ENCODE data around the gene MAP4. TPM values are rescaled to one million over a fixed set of nuclear protein-coding genes. Genes with fewer than 3 reads are reported as not detected.

MAP4 gene
- total RNA-seq, 1 donor from 2014 or later = 54.6 TPM

DNA sequence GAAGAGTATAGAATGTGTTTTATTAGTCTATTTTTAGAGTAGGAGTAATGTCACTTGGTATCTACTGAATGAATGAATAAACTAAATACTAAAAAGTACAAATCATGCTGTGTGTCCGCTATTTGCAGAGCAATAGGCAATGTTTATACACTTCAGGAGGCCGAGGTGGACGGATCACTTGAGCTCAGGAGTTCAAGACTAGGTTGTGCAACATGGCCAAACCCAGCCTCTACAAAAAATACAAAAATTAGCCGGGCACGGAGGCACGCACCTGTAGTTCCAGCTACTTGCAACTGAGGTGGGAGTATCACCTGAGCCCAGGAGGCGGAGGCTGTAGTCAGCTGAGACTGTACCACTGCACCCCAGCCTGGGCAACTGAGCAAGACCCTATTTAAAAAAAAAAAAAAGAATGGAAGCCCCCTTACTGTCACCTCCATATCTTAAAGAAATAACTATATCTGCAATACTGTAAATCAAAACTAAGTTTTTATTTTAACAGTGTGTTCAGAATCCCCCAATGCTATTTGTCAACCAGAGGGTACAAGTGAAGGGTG is 114.9 kb downstream of the MAP4 start:
- no peak overlapping the region for H3K4me3 ChIP-seq
- H3K4me1 ChIP-seq = no peaks in the 10 kb centered on the region
- TF ChIP-seq EZH2phosphoT487 (IDR thresholded peaks at IDR 0.05) (no peak), EZH2 (IDR thresholded peaks at IDR 0.05) (no peak), CTCF (IDR thresholded peaks at IDR 0.05) (no peak)
- no peaks in the 10 kb centered on the region for H3K36me3 ChIP-seq
- peaks cover 5% of the 10 kb centered on the region for H3F3A ChIP-seq (ENCODE audit: low read depth)
- no peak overlapping the region for H2AFZ ChIP-seq (replicated peaks)
- Mint-ChIP-seq H3K36me3 (peaks cover 18% of the 10 kb centered on the region), H3K9me3 (no peaks in the 10 kb centered on the region), H3K27me3 (ENCODE audit: insufficient read depth, low read depth) (no peaks in the 10 kb centered on the region), H3K4me1 (peaks cover 23% of the 10 kb centered on the region), H3K27ac (no peak overlapping the region), H3K4me3 (no peak overlapping the region)
- H3K9me3 ChIP-seq (ENCODE audit: low read depth) = no peaks in the 10 kb centered on the region
- H3K27me3 ChIP-seq = no peaks in the 10 kb centered on the region
- no peak for DNase-seq (ENCODE audit: low spot score)
- H4K20me1 ChIP-seq (ENCODE audit: low read depth) = no peaks in the 10 kb centered on the region
- H3K4me2 ChIP-seq = no peak overlapping the region
- H3K9ac ChIP-seq = no peak overlapping the region
- peak overlapping the region; percentile 46 for H3K27ac ChIP-seq
- no peaks in the 10 kb centered on the region for H3K79me2 ChIP-seq (ENCODE audit: low read depth)

GRCh38 chr3:47899495-47900108 is 116.6 kb downstream of the MAP4 start:
- TF ChIP-seq EZH2phosphoT487 (IDR thresholded peaks at IDR 0.05) = no peak
- TF ChIP-seq CTCF (IDR thresholded peaks at IDR 0.05) = no peak
- TF ChIP-seq EZH2 (IDR thresholded peaks at IDR 0.05) = no peak
- peak overlapping the region; percentile 35 for H3K27ac Mint-ChIP-seq
- Histone ChIP-seq H4K20me1 (ENCODE audit: low read depth) (no peaks in the 10 kb centered on the region), H3K27ac (no peak overlapping the region), H3K4me2 (no peak overlapping the region), H3K27me3 (no peaks in the 10 kb centered on the region), H3K4me1 (no peaks in the 10 kb centered on the region), H3K4me3 (no peak overlapping the region), H3K9ac (no peak overlapping the region), H3F3A (ENCODE audit: low read depth) (peaks cover 5% of the 10 kb centered on the region), H3K36me3 (no peaks in the 10 kb centered on the region), H2AFZ (replicated peaks) (no peak overlapping the region), H3K79me2 (ENCODE audit: low read depth) (no peaks in the 10 kb centered on the region), H3K9me3 (ENCODE audit: low read depth) (no peaks in the 10 kb centered on the region)
- H3K4me3 Mint-ChIP-seq = no peak overlapping the region
- H3K9me3 Mint-ChIP-seq = no peaks in the 10 kb centered on the region
- peaks cover 3% of the 10 kb centered on the region for H3K27me3 Mint-ChIP-seq (ENCODE audit: insufficient read depth, low read depth)
- no peak for DNase-seq (ENCODE audit: low spot score)
- H3K36me3 Mint-ChIP-seq = peaks cover 19% of the 10 kb centered on the region
- peaks cover 23% of the 10 kb centered on the region for H3K4me1 Mint-ChIP-seq

DNA sequence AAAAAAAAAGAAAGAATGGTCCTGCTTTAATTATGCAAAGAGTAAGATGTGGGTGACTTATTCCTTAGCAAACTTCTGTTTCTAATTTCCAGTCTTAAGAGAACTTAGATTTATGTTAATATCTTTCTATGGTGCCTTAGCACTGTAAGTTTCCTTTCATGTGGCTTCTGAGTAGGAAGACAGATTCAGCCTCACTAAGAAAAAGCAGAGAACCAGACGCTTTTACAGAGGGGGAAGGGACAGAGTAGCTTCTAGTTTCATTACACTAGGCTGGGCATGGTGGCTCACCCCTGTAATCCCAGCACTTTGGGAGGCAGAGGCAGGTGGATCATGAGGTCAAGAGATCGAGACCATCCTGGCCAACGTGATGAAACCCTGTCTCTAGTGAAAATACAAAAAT is 118.3 kb downstream of the MAP4 start:
- peaks cover 15% of the 10 kb centered on the region for H3F3A ChIP-seq (ENCODE audit: low read depth)
- Mint-ChIP-seq H3K36me3 (peaks cover 19% of the 10 kb centered on the region), H3K27me3 (ENCODE audit: insufficient read depth, low read depth) (peaks cover 3% of the 10 kb centered on the region), H3K9me3 (no peaks in the 10 kb centered on the region), H3K27ac (no peak overlapping the region), H3K4me3 (no peak overlapping the region), H3K4me1 (peaks cover 30% of the 10 kb centered on the region)
- H4K20me1 ChIP-seq (ENCODE audit: low read depth) = no peaks in the 10 kb centered on the region
- no peaks in the 10 kb centered on the region for H3K36me3 ChIP-seq
- no peak overlapping the region for H3K9ac ChIP-seq
- H3K9me3 ChIP-seq (ENCODE audit: low read depth) = no peaks in the 10 kb centered on the region
- no peak overlapping the region for H2AFZ ChIP-seq (replicated peaks)
- no peak overlapping the region for H3K4me2 ChIP-seq
- DNase-seq (ENCODE audit: low spot score) = no peak
- H3K79me2 ChIP-seq (ENCODE audit: low read depth) = no peaks in the 10 kb centered on the region
- peaks cover 7% of the 10 kb centered on the region for H3K4me1 ChIP-seq
- H3K27me3 ChIP-seq = no peaks in the 10 kb centered on the region
- H3K27ac ChIP-seq = no peak overlapping the region
- H3K4me3 ChIP-seq = no peak overlapping the region
- TF ChIP-seq EZH2phosphoT487 (IDR thresholded peaks at IDR 0.05) (no peak), EZH2 (IDR thresholded peaks at IDR 0.05) (no peak), CTCF (IDR thresholded peaks at IDR 0.05) (no peak)

Measured in neural progenitor cell (in vitro differentiated cells).